HK-2 (cell line): ENCODE results near the gene CLMN.
"Not testable (repeated sequence)": the region's sequence is repeated elsewhere in the genome, so short reads cannot be mapped to it uniquely, and the experiment has no call there.

Experiments
- DNase-seq: peaks from one replicate; pipeline ENCODE4 v3.0.0-alpha.2; 2018; ENCODE audit not compliant: unreplicated experiment

Gene CLMN

DNA sequence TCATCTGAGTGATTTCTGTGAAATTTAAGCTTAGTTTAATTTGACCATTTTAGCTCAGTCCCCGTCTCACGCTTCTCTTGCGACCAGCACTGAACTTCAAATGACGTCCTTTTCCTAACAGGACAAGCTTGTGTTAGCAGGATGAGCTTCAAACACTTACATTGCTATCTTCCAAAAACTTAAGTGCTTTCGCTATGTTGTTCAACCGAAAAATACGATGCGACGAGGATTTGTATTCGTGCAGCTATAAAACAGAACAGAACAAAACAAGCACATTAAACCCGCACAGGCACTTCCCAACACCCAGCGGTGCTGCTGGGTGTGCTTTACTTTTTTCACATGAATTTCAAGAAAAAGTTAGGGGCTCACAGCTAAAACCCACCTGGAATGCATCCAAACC lies 98.2 kb downstream of the CLMN start:
- DNase-seq = no peak

DNA sequence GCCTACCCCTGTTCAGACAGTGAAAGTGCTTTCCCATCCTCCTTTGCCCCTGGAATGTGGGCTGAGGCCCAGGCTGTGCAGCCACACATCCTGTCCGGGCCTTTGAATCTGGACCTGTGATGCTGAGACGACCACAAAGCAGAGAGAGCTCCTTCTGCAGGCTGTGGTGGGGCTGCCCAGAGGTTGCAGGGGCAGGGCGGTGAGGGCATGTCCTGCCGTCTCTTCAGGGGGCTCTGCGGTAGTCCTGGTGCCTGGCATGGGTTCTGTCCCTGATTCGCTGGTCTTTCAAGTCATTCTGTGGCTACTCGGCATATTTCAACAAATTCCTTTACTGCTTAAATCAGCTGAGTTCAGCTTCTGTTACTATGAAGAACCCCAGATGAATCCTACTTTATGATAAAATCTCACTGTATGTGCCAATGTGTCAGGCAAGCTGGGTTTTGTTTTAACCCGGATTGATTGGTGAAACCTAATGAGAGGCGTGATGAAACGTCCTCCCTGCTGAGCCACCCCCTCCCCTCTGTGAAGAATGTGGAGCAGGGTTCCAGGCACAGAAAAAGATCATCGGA lies 99.0 kb downstream of the CLMN start:
- peak; percentile 53 for DNase-seq

DNA sequence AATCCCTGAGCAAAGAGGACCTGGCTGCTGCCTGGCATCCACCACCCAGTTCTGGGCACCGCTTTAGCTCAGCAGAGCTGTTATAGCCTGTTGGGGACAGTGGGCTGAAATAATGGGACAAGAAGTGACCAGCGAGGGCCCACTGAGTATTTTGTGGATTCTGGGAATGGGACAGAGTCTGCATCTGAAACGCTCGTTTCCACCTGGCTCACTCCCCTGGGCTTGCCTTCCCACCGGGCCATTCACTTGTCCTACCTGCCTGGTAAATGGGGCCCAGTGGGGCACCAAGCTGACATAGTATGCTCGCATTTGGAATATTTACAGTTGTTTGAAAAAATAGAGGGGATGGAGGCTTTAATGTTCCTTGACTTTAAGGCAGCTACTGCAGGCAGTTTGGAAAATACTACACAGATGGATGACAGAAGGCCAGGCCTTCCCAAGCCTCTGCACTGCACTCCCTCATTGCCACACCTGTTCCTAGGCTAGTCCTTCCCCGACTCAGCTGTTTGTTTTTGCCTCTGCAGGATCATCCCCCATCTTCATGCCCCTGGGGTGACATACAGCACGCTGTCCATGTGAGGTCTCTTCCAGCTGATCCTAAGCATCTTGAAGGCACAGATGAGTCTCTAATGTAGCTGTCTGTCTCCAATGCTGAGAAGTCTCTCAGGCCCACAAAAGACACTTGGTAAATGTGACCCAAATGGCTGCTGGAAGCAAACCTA lies 101.1 kb downstream of the CLMN start:
- no peak for DNase-seq

DNA sequence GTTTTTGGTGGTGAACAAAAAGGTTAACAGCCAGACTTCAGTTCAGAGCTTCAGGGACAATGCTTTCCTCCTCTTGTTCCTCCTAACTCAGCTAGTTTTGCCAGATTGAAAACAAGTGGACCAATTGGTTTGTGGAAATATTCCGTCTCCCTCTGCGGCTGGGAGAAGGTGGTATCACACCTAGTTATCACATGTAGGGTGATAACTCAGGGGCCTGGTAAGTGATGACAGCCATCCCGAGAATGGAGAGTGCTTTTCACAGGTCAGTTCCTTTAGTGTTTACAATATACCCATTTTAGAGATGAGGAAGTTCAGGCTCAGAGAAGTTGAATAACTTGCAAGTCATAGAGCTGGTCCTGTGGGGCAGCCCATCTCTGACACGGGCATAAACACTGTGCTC lies 101.7 kb downstream of the CLMN start:
- no peak for DNase-seq

DNA sequence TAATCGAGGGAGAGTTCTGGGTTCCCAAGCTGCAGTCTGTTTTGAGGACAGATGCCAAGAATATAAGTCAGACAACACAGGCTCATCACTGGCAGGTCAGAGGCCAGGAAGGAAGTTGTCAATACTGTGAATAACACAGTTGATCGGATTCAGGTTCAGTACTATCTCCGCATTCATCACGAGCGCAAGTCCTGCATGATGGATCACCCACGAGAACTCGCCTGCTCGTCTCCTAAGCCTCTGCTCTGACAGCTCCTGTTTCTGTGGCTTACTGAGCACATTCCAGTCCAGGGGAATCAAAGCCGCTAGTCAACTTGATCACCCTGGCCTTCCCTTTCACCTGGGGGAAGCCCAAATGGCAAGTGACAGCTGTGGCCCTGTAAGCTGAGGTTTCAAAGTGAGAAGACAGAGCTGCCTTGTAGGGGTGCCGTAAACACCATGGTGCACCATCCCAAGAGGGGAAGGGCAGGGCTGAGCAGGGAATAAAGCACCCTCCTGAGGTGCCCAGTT lies 102.3 kb downstream of the CLMN start:
- no peak for DNase-seq

DNA sequence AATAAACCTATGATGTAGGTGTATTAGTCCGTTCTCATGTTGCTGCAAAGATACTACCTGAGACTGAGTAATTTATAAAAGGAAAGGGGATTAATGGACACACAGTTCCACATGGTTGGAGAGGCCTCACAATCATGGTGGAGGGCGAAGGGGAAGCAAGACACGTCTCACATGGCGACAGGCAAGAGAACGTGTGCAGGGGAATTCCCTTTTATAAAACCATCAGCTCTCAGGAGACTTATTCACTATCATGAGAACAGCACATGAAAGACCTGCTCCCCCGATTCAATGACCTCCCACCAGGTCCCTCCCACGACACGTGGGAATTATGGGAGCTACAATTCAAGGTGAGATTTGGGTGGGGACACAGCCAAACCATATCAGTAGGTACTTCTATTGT lies 103.7 kb downstream of the CLMN start:
- DNase-seq = no peak

DNA sequence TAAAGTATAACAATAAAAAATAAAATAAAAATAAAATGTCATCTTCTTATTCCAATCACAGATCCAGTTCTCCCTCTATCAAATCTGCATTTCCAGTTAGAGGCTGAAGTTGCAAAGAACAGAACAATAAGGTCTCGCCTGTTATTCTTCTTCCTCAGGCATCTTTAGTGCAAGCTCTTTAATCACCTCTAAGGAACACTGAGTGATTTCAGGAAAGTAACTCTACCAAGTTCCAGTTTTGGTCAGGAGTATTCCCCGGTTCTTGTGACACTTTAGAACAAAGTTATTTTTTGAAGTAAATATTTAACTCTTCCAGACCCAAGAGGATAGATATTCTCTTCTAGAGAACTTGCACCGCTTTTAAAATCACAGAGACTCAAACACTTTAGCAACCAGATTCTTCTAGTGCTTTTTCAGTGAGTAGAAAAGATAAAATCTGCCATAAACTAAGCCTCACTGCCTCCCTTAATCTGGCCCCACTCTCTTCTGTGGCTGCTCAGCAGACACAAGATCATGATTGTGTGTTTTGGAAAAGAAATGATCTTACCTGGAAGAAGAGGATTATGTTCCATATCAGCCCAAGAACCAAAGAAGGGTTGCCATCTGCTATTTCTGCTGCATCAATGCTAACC lies 104.5 kb downstream of the CLMN start:
- no peak for DNase-seq

DNA sequence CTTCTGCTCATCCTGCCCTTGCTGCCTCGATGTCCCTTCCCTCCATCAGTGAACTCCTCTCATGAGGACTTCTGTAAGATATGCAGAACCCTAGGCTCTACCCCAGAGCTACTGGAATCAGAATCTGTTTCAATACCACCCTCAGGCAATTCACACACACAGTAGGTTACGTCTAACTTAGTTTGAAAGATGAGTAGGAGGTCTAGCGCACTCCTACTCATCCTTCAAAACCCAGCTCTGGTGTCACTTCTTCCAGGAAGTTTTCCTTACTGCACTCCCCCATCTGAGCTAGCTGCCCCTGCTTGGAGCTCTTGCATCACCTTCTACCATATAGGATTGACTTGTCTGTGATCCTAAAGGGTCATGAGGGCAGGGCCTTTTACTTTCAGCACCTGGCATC lies 105.9 kb downstream of the CLMN start:
- DNase-seq = no peak

DNA sequence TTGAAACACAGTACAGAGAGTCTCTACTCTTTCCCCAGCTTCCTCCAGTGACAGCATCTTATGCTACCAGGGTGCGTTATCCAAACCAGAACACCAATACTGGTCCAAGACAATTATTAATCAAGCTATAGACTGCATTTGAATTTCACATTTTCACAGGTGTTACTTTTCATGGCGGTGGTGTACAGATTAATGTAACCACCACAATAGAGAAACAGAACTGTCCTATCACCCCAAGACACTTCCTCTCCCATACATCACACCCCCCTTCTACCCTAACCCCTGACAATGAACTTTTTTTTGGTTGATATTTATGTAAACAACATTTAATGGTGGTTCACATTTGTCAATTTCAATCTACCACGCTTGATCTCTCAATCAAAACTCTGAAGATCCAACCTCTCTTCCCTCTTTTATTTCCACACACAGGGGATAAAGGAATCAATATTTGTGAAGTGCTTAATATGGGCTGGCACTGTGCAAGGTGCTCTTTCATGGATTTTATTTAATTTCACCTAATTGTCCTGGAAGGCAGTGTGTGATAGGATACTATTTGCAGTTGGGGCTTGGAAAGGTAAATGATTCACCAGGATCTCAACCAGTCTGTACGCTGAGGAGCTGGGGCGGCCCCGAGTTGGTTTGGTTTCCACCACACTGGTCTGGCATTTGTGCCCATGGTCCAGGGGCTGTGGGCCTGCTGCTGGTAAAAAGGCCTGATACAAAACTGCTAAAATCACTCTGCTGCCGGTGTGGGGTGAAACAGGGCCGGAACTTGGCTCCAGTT lies 107.8 kb downstream of the CLMN start:
- DNase-seq = peak; percentile 18

DNA sequence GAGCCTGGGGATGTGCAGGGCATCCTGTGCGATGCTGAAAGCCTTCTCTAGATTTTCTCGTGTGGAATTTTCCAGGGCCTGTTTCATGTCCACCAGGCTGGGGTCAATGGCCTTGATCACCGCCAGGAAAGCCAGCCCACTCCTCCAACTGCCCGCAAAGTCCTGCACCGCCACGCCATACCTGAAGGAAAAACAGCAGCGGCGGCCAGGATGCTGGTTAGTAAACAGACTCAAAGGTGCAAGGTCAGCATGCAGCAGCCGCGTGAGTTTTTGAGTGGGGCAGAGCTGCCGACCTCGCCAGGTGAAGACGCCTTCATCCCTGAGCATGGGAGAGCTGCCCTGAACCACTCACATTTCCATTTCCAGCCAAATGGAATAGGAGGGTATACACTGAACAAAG lies 109.0 kb downstream of the CLMN start:
- no peak for DNase-seq

DNA sequence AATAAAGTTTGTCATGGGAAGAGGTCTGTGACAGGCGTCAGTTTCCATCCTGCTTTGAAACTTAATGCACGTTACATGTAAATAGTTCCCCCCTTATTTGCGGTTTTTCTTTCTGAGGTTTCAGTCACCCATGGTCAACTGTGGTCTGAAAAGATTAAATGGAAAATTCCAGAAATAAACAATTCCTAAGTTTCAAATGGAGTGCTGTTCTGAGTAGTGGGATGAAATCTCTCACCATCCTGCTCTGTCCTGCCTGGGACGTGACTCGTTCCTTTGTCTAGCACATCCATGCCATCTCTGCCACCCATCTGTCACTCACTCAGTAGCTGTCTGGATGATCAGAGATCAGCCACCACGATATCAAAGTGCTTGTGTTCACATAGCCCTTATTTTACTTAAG lies 111.1 kb downstream of the CLMN start:
- DNase-seq = no peak

DNA sequence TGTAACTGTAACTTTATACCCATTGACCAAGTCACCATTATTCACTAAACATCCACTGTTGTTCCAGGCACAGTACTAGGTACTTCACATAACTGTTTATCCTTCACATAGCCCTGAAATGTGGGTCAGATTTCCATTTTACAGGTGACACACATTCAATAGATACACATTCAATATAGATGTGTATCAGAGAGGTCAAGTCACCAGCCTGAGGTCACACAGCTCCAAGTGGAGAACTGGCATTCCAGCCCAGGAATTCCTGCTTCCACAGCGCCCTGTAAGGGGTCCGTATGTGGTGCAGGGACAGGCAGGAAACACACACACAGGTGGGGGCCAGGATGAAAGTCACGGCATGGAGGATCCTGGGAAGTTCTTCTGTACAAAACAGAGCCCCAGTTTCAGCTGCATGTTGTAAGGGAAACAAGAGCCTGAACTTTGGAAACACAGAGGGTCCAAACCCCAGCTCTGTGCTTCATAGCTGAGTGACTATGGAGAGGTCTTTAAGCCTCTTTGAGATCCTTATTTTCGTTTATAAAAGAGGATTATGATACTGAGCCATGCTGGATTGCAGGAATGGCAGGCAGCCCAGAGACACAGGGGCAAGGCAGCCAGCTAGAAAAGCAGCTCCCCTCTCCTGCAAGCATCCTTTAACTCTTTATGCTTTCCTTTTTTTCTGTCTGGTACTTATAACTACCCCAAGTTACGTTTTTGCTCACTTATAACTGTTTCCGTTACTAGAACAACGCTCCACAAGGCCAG lies 112.1 kb downstream of the CLMN start:
- no peak for DNase-seq

DNA sequence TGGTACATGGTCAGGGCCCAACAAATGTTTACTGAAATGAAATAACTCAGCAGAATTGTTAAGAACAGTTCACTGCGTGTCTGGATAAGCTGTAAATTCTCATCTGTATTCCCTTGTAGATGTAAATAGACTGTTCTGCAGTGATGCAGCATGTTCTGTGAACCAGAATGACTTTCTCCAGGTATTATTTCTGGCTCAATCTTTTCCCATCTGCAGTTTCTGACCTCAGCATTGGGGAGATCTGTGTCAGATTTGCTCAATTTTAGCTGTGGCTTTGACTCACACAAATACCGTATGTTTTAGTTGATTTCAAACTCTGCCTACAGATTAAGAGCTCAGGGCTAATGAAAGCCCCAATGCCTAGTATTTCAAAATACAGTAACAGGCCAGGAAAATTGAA lies 113.2 kb downstream of the CLMN start:
- DNase-seq = no peak

DNA sequence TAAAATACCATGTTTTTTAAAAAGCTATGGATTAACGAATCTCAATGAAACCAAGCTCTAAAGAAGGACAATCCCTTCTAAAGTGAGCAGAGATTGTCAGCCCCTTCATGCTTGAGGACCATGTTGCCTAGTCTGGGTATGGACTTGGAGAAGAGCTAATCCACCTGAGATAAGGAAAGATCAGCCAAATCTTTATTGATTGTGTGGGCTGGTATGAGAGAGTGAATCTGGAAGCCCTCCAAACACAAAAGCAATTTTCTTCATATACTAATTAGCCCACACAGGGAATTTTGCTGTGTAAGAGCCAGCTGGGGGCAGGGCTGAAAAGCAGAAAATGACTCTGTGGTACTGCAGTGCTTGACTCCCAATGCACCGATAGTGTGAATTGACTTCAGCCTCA lies 115.0 kb downstream of the CLMN start:
- no peak for DNase-seq

DNA sequence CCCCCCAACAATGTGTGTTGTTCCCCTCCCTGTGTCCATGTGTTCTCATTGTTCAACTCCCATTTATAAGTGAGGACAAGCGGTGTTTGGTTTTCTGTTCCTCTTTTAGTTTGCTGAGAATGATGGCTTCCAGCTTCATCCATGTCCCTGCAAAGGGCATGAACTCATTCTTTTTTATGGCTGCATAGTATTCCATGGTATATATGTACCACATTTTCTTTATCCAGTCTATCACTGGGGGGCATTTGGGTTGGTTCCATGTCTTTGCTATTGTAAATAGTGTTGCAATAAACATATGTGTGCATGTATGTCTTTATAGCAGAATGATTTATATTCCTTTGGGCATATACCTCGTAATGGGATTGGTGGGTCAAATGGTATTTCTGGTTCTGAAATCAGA lies 118.0 kb downstream of the CLMN start:
- not testable (repeated sequence) for DNase-seq

DNA sequence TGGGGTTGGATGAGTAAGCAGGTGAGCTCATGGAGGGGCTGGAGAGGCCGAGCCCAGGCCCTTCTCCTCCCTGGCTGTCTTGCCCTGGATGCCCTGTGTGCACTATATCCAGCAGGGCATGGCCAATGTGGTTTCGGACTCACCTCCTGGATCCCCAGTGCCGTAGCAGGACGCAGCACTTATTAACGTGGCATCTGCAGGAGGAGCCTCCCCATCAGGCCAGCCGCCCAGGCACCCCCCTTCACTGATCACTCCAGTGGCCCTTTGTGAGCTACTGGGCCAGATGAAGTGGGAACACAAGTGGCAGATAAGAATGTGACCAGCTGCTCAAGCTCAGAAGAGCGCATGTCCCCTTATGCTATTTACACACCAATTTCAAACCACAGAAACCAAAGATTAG lies 119.3 kb downstream of the CLMN start:
- peak; percentile 36 for DNase-seq

DNA sequence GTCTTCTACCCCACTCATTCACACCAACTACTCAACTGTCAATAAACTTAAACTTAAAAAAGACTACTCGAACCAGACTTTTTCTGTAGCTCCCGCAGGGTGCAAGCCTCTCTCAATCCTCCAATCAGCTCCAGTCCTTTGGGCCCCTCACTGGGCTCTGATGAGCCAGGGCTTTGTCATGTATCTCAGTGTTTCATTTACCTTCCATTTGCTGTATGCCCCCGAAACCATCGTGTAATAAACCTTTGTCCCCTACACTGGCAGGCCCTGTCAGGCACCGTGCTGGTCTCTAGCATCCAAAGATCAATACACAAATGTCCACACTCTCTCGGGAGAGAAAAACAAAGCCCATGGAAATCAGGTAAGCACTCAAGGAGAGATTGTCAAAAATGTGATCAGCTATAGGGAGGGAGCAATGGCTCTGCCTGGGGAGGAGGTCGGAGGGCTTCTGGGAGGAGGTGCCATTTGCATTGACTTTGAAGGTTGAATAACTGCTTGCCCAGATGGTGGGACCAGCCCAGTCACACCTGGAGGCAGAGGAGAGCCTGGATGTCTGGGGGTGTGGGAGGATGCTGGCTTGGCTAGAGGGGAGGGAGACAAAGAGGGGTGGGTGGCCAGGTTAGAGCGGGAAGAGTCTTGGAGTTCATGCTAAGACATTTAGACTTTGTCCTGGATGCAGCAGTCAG lies 120.3 kb downstream of the CLMN start:
- DNase-seq = no peak

DNA sequence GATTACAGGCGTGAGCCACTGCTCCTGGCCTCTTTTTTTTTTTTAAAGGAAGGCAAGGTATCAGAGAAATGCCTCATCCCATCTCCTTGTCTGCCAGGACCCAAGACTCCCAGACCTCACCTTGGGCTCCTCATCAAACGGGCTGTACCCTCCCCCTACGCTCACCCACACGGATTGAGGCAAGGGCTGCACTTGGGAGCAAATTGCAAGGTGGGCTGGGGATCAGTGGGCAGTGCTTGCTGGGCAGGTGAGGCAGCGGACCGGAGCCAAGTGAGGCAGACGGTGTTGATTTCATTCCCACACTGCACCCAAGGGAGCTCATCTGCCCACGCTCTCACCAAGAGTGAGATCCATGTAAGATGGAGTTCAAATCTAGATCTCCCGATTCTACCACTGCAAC lies 121.4 kb downstream of the CLMN start:
- no peak for DNase-seq

DNA sequence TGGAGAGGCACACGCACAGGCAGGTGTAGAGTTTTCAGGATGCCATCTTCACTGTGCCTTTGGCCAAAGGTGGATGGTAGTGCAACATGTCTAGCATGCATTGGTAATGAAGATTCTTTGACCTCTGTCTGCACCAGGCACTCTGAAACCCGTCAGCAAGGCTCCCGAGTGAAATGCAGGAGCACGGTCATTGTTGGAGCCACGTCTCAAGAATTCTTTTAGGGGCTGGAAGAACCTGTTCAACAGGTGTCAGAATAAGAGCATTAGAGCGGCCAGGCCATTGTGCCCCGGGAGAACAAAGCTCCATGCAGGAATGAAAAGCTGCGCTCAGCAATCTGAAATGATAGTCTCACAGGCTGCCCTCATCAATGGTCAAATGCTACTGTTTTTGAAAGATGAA lies 122.2 kb downstream of the CLMN start:
- no peak for DNase-seq

DNA sequence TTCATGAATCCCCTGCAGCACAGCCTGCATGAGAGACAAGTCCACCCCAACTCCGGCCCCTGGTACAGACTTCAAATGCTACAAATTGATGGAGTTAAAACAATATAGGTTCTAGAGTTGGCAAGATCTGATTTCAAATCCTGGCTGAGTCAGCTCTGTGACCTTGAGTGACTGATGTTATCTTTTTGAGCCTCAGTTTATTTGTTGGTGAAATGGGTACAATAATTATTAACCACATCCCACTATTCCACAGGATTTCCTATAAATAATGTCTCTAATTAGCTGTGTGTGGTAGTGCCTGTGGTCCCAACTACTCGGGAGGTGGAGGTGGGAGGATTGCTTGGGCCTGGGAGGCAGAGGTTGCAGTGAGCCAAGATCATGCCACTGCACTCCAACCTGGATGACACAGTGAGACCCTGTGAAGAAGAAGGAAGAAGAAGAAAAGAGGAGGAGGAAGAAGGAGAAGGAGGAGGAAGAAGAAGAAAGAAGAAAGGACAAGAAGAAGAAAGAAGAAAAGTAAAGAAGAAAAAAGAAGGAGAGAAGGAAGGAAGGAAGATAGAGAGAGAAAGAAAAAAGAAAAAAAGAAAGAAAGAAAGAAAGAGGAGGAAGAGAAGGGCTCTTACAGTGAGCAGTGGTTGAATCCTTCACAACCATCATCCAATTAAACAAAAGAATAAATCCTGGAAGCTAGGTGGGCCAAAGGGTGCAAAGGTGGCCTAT lies 122.7 kb downstream of the CLMN start:
- DNase-seq = no peak

DNA sequence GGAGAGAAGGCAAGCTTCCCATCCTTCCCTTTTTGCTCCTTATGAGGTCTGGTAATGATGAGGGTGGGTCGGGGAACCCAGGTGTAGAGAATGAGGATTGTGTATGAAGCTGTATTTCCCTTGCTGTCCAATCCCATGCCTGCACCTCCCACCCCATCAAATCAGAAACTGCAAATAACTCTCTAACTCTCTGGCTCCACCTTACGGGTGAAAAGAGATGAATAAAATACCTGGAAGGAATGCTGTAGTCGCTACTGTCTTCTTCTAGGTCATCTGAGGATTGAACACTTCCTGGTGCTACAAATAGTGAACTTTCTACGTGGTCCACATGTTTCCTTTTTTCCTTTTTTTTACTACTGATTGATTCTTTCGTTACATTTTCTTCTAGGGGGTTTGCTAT lies 123.4 kb downstream of the CLMN start:
- DNase-seq = no peak
